Left lung (tissue), 10 donors: Measurements from ENCODE around the gene SP9. TPM values are rescaled to one million over a fixed set of nuclear protein-coding genes. Genes with fewer than 3 reads are reported as not detected.

ENCODE experiments used
- ATAC-seq: fragments of 200-7000 bp; cut with Tn5 transposase; one replicate; pipeline ENCODE4 v1.9.1; 2020; ENCODE audit warnings: moderate library complexity
- DNase-seq, 4 donors: peaks; one replicate each; pipeline ENCODE4 v3.0.0-alpha.2; 2013 to 2020
- H3K27ac ChIP-seq, 2 donors: fragments of 200-600 bp; sonication (generic) in 1 of 2; one replicate each; pipeline versions ENCODE4 v1.5.0 to v1.8.0; 2020 to 2021
- H3K27me3 ChIP-seq, 2 donors: fragments of 200-600 bp; sonication (generic) in 1 of 2; one replicate each; pipeline versions ENCODE4 v1.5.0 to v1.8.0; 2020 to 2021
- H3K36me3 ChIP-seq, 2 donors: fragments of 200-600 bp; sonication (generic) in 1 of 2; one replicate each; pipeline versions ENCODE4 v1.5.0 to v1.8.0; 2020 to 2021
- H3K4me1 ChIP-seq, 2 donors: fragments of 200-600 bp; one replicate each; pipeline ENCODE4 v1.8.0; 2021
- H3K4me3 ChIP-seq, 2 donors: fragments of 200-600 bp; sonication (generic) in 1 of 2; one replicate each; pipeline versions ENCODE4 v1.5.0 to v1.8.0; 2020 to 2021; ENCODE audit warnings: mild to moderate bottlenecking in 1 of 2
- H3K9me3 ChIP-seq, 2 donors: fragments of 200-600 bp; sonication (generic) in 1 of 2; one replicate each; pipeline versions ENCODE4 v1.5.0 to v1.8.0; 2020 to 2021
- intact Hi-C, 2 donors: fragments of 100-400 bp; cut with DNase I; formaldehyde crosslinking; loops; one replicate each; pipeline versions ENCODE4 v1.11.2 to v1.14.2; 2022
- polyA plus RNA-seq, 6 donors: library from polyadenylated mRNA; unstranded; fragments of 120-200 nt; gene quantifications; one replicate each; pipeline ENCODE4 v1.2.1, GENCODE V29; 2013; ENCODE audit not compliant: insufficient read length in 6 of 6
- total RNA-seq, 2 donors: library from RNA; stranded (reverse); fragmentation: NEBNext Ultra II Directional; extraction: Animal tissue kit (Norgen Biotek cat#: 25700); gene quantifications; one replicate each; pipeline ENCODE4 v1.2.1, GENCODE V29; 2021
- TF ChIP-seq, protein P1 (sequence below), 2 donors: fragments of 200-600 bp; sonication (generic) in 1 of 2; IDR thresholded peaks; one replicate each; pipeline versions ENCODE4 v1.5.0 to v1.8.0; 2021; ENCODE audit warnings: antibody characterized with exemption in 2 of 2
- donor health status: DM: no; HTN: yes; CAD: no.
- donor health status: DM: no; HTN: no; CAD: no.

The SP9 gene
- total and polyA plus RNA-seq, 8 donors: not detected

DNA sequence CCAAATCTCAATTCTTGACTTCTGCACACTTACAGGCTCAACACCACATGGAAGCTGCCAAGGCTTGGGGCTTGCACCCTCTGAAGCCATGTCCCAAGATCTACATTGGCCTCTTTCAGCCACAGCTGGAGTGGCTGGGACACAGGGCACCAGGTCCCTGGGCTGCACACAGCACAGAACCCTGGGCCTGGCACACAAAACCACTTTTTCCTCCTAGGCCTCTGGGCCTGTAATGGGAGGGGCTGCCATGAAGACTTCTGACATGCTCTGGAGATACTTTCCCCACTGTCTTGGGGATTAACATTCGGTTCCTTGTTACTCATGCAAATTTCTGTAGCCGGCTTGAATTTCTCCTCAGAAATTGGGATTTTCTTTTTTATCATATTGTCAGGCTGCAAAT lies 29.9 kb downstream of the SP9 start:
- H3K9me3 ChIP-seq: peaks cover 0 to 14% of the 10 kb centered on the region in 2 donors
- DNase-seq (no peak), ATAC-seq (no peak)
- no peaks in the 10 kb centered on the region for H3K27me3 ChIP-seq
- H3K27ac ChIP-seq: no peak overlapping the region
- H3K36me3 ChIP-seq: peaks cover 0 to 66% of the 10 kb centered on the region in 2 donors
- H3K4me1 ChIP-seq: no peaks in the 10 kb centered on the region
- H3K4me3 ChIP-seq: no peak overlapping the region
- intact Hi-C loops: no loop called here
- TF ChIP-seq, protein P1, sequence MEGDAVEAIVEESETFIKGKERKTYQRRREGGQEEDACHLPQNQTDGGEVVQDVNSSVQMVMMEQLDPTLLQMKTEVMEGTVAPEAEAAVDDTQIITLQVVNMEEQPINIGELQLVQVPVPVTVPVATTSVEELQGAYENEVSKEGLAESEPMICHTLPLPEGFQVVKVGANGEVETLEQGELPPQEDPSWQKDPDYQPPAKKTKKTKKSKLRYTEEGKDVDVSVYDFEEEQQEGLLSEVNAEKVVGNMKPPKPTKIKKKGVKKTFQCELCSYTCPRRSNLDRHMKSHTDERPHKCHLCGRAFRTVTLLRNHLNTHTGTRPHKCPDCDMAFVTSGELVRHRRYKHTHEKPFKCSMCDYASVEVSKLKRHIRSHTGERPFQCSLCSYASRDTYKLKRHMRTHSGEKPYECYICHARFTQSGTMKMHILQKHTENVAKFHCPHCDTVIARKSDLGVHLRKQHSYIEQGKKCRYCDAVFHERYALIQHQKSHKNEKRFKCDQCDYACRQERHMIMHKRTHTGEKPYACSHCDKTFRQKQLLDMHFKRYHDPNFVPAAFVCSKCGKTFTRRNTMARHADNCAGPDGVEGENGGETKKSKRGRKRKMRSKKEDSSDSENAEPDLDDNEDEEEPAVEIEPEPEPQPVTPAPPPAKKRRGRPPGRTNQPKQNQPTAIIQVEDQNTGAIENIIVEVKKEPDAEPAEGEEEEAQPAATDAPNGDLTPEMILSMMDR (IDR thresholded peaks at IDR 0.05): no peak

DNA sequence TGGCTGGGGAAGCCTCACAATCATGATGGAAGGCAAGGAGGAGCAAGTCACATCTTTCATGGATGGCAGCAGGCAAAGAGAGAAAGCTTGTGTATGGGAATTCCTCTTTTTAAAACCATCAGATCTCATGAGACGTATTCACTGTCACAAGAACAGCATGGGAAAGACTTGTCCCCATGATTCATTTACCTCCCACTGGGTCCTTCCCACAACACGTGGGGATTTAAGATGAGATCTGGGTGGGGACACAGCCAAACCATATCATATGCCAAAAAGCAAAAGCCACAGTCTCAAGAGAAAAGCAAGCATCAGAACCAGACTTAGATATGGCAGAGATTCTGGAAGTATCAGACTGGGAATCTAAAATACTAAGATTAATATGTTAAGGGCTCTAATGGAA lies 30.8 kb downstream of the SP9 start:
- H3K4me3 ChIP-seq: no peak overlapping the region
- H3K36me3 ChIP-seq: peaks cover 0 to 76% of the 10 kb centered on the region in 2 donors
- ATAC-seq (no peak), DNase-seq (no peak)
- TF ChIP-seq, protein P1 (IDR thresholded peaks at IDR 0.05): no peak
- no peaks in the 10 kb centered on the region for H3K4me1 ChIP-seq
- H3K9me3 ChIP-seq: peaks cover 0 to 10% of the 10 kb centered on the region in 2 donors
- intact Hi-C loops: no loop called here
- no peak overlapping the region for H3K27ac ChIP-seq
- no peaks in the 10 kb centered on the region for H3K27me3 ChIP-seq

DNA sequence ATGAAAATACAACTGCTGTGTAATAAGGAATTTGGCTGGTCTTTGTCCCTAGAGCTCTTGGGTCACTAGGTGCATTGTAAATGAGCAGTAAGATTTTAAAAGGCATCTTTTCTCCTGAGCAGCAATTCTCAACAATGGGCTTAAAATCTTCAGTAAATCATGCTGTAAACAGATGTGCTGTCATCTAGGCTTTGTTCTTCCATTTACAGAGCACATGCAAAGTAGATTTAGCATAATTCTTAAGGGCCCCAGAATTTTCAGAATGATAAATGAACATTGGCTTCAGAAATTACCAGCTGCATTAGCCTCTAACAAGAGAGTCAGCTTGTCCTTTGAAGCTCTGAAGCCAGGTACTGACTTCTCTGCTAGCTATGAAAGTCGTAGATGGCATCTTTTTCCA lies 33.9 kb downstream of the SP9 start:
- TF ChIP-seq, protein P1 (IDR thresholded peaks at IDR 0.05): no peak
- Histone ChIP-seq H3K27me3 (no peaks in the 10 kb centered on the region), H3K9me3 (peaks cover 0 to 10% of the 10 kb centered on the region in 2 donors), H3K4me1 (no peaks in the 10 kb centered on the region), H3K36me3 (peaks cover 0 to 68% of the 10 kb centered on the region in 2 donors), H3K27ac (no peak overlapping the region), H3K4me3 (no peak overlapping the region)
- intact Hi-C loops: no loop called here
- ATAC-seq (no peak), DNase-seq (no peak)

DNA sequence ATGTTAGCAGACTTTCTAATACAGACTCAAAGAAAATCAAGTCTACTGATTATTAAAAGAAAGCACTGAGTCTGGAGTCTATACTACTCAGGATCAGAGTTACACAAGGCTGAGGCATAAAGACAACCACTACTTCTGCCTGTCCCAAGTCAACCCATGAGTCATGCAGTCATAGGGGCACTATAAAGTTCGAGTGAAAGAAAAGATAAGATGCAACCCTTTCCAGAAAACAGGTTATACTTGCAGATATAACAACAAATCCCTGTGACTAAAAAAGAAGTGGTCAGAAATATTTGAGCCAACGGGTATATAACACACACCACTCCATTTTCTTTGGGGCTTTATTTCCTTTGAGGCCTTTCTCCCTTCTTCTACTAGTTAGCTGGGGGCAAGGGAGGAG lies 42.2 kb downstream of the SP9 start:
- H3K36me3 ChIP-seq: peaks cover 0 to 88% of the 10 kb centered on the region in 2 donors
- no peaks in the 10 kb centered on the region for H3K9me3 ChIP-seq
- H3K4me1 ChIP-seq: no peaks in the 10 kb centered on the region
- DNase-seq (no peak), ATAC-seq (no peak)
- no peak overlapping the region for H3K4me3 ChIP-seq
- TF ChIP-seq, protein P1 (IDR thresholded peaks at IDR 0.05): no peak
- no peaks in the 10 kb centered on the region for H3K27me3 ChIP-seq
- H3K27ac ChIP-seq: no peak overlapping the region
- intact Hi-C loops: no loop called here

DNA sequence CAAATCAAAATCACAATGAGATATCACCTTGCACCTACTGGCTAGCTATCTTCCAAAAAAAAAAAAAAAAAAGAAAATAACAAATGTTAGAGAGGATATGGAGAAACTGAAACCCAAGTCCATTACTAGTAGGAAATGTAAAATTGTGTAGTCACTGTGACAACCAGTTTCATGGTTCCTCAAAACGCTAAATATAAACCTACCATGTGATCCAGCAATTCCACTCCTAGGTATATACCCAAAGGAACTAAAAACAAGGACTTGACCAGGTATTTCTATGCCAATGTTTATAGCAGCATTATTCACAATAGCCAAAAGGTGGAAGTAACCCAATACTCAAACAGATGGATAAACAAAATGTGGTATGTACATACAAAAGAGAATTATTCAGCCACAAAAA lies 49.0 kb downstream of the SP9 start:
- Histone ChIP-seq H3K27me3 (no peaks in the 10 kb centered on the region), H3K4me3 (no peak overlapping the region), H3K4me1 (peaks cover 0 to 19% of the 10 kb centered on the region in 2 donors), H3K27ac (peak overlapping the region in 1 of 2 donors; percentile 73), H3K36me3 (peaks cover 0 to 48% of the 10 kb centered on the region in 2 donors), H3K9me3 (no peaks in the 10 kb centered on the region)
- no peak for DNase-seq
- ATAC-seq: peak; percentile 25
- TF ChIP-seq, protein P1 (IDR thresholded peaks at IDR 0.05): no peak
- intact Hi-C loops: no loop called here
